ENCODE data around the gene LIPC.
"Not testable (repeated sequence)": the region's sequence is repeated elsewhere in the genome, so short reads cannot be mapped to it uniquely, and the experiment has no call there.

LIPC gene

GRCh38 chr15:58594898-58595297, 163.1 kb downstream of the LIPC start:
- DNase-seq: no peak

GRCh38 chr15:58595516-58596263, 163.9 kb downstream of the LIPC start:
- no peak for DNase-seq

- DNase-seq: no peak
These were observed 166.4 kb downstream of the LIPC start for GRCh38 chr15:58597943-58598828.

DNA sequence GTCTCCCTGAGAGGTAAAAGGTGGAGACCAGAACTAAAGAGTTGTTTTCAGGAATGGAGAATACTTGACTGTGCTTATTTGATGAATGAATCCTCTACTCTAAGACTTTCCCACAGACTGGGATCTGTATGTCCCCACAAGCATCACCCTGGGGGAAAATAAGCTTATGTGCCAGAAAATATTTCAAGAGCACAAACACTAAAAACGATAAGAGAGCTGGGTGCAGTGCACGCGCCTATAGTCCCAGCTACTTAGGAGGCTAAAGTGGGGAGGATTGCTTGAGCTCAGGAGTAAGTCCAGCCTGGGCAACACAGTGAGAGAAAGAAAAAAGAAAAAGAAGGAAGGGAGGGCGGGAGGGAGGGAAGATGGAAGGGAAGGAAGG, 167.0 kb downstream of the LIPC start:
- DNase-seq: no peak

DNA sequence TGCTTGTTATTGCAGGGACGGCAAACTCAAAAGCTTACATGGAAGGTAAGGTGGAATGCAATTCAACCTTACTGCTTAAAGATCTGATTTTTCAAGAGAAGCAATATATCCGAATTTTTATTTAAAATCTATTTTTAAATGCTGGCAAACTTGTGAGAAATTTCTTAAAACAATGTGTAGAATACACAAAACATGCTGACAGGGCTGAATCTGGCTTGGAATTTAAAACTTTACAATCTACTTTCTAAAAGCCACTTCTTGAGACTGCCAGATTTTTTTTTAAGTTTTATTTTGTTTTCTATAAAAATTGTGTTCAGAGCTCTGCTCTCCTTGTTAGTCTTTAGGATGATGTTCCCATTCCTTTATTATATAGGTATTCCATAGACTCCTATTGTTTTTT, 171.0 kb downstream of the LIPC start:
- no peak for DNase-seq

GRCh38 chr15:58603927-58604326, 172.1 kb downstream of the LIPC start:
- DNase-seq: not testable (repeated sequence)

DNA sequence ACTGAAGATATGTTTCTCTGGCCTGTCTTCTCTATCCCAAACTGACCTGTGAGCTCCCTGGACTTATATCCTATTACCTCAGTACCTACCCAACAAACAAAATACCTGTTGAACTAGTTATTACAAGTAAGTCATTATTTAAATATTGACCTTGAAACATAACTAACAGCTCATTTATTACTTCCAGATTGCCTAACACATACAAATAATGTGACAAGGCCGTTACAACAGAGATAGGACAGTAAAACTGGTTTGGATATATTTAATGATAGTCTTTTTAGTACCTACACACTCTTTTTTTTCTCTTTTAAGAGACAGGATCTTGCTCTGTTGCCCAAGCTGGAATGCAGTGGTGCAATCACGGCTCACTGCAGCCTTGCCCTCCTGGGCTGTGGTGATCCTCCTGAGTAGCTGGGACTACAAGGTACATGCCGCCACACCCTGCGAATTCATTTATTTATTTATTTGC, 172.7 kb downstream of the LIPC start:
- DNase-seq: no peak

GRCh38 chr15:58605931-58606530, 174.2 kb downstream of the LIPC start:
- DNase-seq: no peak

GRCh38 chr15:58606577-58607080, 174.8 kb downstream of the LIPC start:
- no peak for DNase-seq

- DNase-seq: no peak
These were observed 176.4 kb downstream of the LIPC start for GRCh38 chr15:58608129-58608590.

DNA sequence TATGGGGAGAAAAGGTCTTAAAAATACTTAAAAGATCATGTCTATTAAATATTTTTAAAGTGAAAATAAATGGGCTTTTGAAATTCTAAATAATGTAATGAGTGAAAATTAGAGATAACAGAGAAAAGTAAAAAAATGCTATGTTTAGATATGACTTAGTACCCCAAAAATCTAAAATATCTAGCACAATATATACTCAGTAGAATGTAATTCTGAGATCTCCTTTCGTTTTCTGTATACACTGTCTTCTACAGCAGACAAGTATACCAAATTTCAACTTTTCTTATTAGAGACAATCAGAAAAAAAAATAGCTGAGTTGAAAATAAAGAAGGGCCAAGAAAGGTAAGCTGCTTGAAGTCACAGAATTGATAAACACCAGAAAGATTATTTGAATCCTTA, 176.9 kb downstream of the LIPC start:
- DNase-seq: no peak

DNA sequence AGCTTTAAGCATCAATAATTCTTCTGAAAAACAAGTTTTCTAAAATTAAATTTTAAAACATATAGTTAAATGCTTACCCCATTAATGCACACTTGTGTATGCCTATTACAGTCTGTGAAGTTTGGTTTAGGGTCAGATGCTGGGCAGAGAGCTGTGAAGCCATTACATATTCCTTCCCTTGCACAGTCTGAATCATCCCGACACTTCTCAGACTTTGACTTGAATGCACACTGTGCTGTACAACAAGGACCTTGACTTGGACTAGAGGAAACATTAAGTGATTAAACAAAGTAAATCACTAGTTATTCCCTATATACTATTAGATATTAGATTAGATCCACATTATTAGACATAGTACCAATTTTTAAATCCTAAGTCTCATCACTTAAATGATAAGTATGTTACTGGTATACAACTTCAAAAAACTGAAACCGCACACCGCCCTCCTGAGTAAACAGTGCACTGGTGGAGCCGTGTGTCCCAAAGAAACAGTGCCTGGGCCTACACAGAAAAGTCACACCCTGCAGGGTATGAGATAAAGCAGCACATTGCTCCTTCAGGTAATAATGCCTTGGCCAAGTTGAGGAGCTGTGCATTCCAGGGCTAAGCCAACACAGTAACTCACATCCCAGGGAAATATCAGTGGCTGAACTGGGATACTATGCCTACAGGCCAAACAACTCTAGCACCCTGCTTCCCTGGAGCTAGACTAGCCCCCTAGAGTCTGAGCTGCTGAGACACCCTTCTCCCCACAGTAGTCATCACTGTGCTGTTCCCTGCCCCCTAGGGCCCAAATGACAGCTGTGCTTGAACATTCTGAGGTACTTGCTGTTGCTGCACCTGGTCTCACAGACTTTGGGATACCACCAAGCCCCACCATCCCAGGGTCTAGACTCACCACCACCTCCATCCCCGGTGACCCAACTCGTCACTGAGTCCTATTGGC, 180.2 kb downstream of the LIPC start:
- DNase-seq: no peak

- no peak for DNase-seq
These were observed 184.4 kb downstream of the LIPC start for GRCh38 chr15:58616171-58616570.

All from CD4-positive, alpha-beta T cell treated with Interleukin-6 for 4 hours (primary cell).